Left lung (tissue), 10 donors: ENCODE results near the gene TCEA2. TPM values are rescaled to one million over a fixed set of nuclear protein-coding genes. Genes with fewer than 3 reads are reported as not detected.

Experiments used
- ATAC-seq: fragments of 200-7000 bp; cut with Tn5 transposase; one replicate; pipeline ENCODE4 v1.9.1; 2020; ENCODE audit warnings: moderate library complexity
- DNase-seq, 4 donors: peaks; one replicate each; pipeline ENCODE4 v3.0.0-alpha.2; 2013 to 2020
- H3K27ac ChIP-seq, 2 donors: fragments of 200-600 bp; sonication (generic) in 1 of 2; one replicate each; pipeline versions ENCODE4 v1.5.0 to v1.8.0; 2020 to 2021
- H3K27me3 ChIP-seq, 2 donors: fragments of 200-600 bp; sonication (generic) in 1 of 2; one replicate each; pipeline versions ENCODE4 v1.5.0 to v1.8.0; 2020 to 2021
- H3K36me3 ChIP-seq, 2 donors: fragments of 200-600 bp; sonication (generic) in 1 of 2; one replicate each; pipeline versions ENCODE4 v1.5.0 to v1.8.0; 2020 to 2021
- H3K4me1 ChIP-seq, 2 donors: fragments of 200-600 bp; one replicate each; pipeline ENCODE4 v1.8.0; 2021
- H3K4me3 ChIP-seq, 2 donors: fragments of 200-600 bp; sonication (generic) in 1 of 2; one replicate each; pipeline versions ENCODE4 v1.5.0 to v1.8.0; 2020 to 2021; ENCODE audit warnings: mild to moderate bottlenecking in 1 of 2
- H3K9me3 ChIP-seq, 2 donors: fragments of 200-600 bp; sonication (generic) in 1 of 2; one replicate each; pipeline versions ENCODE4 v1.5.0 to v1.8.0; 2020 to 2021
- CTCF ChIP-seq, 2 donors: fragments of 200-600 bp; sonication (generic) in 1 of 2; IDR thresholded peaks; one replicate each; pipeline versions ENCODE4 v1.5.0 to v1.8.0; 2021; ENCODE audit warnings: antibody characterized with exemption in 2 of 2
- intact Hi-C, 2 donors: fragments of 100-400 bp; cut with DNase I; formaldehyde crosslinking; loops; one replicate each; pipeline versions ENCODE4 v1.11.2 to v1.14.2; 2022
- polyA plus RNA-seq, 6 donors: library from polyadenylated mRNA; unstranded; fragments of 120-200 nt; gene quantifications; one replicate each; pipeline ENCODE4 v1.2.1, GENCODE V29; 2013; ENCODE audit not compliant: insufficient read length in 6 of 6
- total RNA-seq, 2 donors: library from RNA; stranded (reverse); fragmentation: NEBNext Ultra II Directional; extraction: Animal tissue kit (Norgen Biotek cat#: 25700); gene quantifications; one replicate each; pipeline ENCODE4 v1.2.1, GENCODE V29; 2021
- donor health status: DM: no; HTN: yes; CAD: no.
- donor health status: DM: no; HTN: no; CAD: no.

Gene TCEA2
- total and polyA plus RNA-seq, 8 donors, result 31.2 to 93.0 (median 75.9) TPM

DNA sequence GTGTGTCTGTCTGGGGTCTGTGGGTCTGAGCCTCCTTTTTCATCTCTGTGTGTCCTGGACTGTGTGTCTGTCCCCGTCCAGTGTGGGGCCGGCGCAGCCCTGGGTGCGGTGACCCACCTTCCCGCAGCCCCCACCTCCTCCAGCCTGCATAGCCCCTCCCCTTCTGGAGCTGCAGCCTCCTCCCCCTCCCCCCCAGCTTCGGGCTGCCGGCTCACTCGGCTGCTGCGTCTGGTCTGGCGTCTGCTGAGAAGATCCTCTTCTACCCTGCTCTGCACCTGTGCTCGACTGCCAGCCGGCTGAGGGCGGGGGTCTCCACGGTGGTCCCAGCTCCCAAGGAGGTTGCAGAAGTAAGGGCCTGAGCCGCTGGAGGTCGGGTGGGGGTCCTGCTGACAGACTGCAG lies 28.8 kb downstream of the TCEA2 start:
- no peak overlapping the region for H3K4me3 ChIP-seq
- H3K27ac ChIP-seq, result no peak overlapping the region
- H3K27me3 ChIP-seq, result peaks cover 0 to 18% of the 10 kb centered on the region in 2 donors
- peaks cover 0 to 4% of the 10 kb centered on the region in 2 donors for H3K9me3 ChIP-seq
- intact Hi-C loops, result no loop called here
- TF ChIP-seq CTCF (IDR thresholded peaks at IDR 0.05), result no peak
- ATAC-seq (no peak), DNase-seq (no peak)
- no peaks in the 10 kb centered on the region for H3K4me1 ChIP-seq
- H3K36me3 ChIP-seq, result no peaks in the 10 kb centered on the region

- intact Hi-C loops, result no loop called here
- Histone ChIP-seq H3K4me1 (no peaks in the 10 kb centered on the region), H3K27me3 (peaks cover 0 to 17% of the 10 kb centered on the region in 2 donors), H3K27ac (no peak overlapping the region), H3K9me3 (peaks cover 0 to 3% of the 10 kb centered on the region in 2 donors), H3K4me3 (no peak overlapping the region), H3K36me3 (no peaks in the 10 kb centered on the region)
- ATAC-seq, result peak; percentile 24
- DNase-seq, result peak in 1 of 4 donors; percentile 73
- TF ChIP-seq CTCF (IDR thresholded peaks at IDR 0.05), result no peak
Observed at GRCh38 chr20:64092258-64093012, 29.4 kb downstream of the TCEA2 start.

DNA sequence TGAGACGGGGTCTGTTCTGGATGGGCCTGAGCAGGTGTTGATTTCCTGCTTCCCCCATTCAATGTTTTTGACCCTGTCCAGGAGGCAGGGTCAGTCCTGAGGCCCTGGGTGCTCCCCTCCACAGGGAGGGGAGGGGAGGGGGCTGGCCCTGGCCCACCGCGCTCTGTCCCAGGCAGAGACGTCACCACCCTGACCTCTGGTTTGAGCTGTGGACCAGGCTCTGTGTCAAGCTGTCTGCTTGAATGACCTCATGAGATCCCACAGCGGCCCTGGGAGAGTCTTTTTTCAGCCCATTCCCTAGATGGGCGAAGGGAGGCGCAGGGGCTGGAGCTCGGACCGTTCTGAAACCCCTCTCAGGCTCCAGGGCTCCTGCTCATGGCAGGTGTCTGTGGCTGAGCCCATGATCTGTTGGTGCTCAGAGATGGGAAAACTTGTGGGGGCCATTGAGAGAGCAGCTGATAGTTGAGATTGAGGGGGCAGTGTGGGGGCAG lies 30.1 kb downstream of the TCEA2 start:
- Histone ChIP-seq H3K27me3 (peaks cover 0 to 17% of the 10 kb centered on the region in 2 donors), H3K27ac (no peak overlapping the region), H3K4me3 (no peak overlapping the region), H3K36me3 (peaks cover 0 to 6% of the 10 kb centered on the region in 2 donors), H3K9me3 (no peaks in the 10 kb centered on the region), H3K4me1 (no peaks in the 10 kb centered on the region)
- DNase-seq, result peak in 1 of 4 donors; percentile 30
- no peak for ATAC-seq
- TF ChIP-seq CTCF (IDR thresholded peaks at IDR 0.05), result no peak
- intact Hi-C loops, result no loop called here

- H3K9me3 ChIP-seq, result no peaks in the 10 kb centered on the region
- DNase-seq (no peak), ATAC-seq (no peak)
- no peak for TF ChIP-seq CTCF (IDR thresholded peaks at IDR 0.05)
- no peak overlapping the region for H3K27ac ChIP-seq
- H3K36me3 ChIP-seq, result peaks cover 0 to 23% of the 10 kb centered on the region in 2 donors
- peaks cover 0 to 21% of the 10 kb centered on the region in 2 donors for H3K27me3 ChIP-seq
- intact Hi-C loops, result no loop called here
- no peak overlapping the region for H3K4me3 ChIP-seq
- no peaks in the 10 kb centered on the region for H3K4me1 ChIP-seq
Observed at GRCh38 chr20:64095455-64095854, 32.5 kb downstream of the TCEA2 start.

DNA sequence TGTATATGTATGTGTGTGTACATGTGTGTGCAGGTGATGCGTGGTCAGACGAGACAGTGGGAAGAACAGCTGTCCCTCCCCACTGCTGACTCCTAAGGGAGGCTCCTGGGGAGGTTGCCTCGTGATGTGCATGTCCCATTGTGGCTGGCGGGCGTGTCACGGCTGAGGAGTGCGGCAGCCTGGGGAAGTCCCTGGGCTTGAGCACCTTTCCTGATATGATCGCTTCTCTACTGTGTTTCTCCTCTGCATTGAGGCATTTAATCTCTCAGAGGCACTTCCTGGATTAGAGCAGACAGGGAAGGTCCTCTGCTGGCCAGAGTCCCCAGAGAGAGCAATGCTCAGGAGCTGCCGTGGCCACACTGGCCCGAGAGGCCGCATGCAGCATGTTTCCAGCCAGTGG lies 32.9 kb downstream of the TCEA2 start:
- peaks cover 0 to 23% of the 10 kb centered on the region in 2 donors for H3K36me3 ChIP-seq
- H3K4me1 ChIP-seq, result no peaks in the 10 kb centered on the region
- H3K4me3 ChIP-seq, result no peak overlapping the region
- H3K27ac ChIP-seq, result no peak overlapping the region
- TF ChIP-seq CTCF (IDR thresholded peaks at IDR 0.05), result no peak
- ATAC-seq (no peak), DNase-seq (no peak)
- intact Hi-C loops, result no loop called here
- H3K9me3 ChIP-seq, result no peaks in the 10 kb centered on the region
- H3K27me3 ChIP-seq, result peaks cover 3 to 26% of the 10 kb centered on the region in 2 donors
